Measurements from ENCODE around the gene RSF1. TPM values are rescaled to one million over a fixed set of nuclear protein-coding genes. Genes with fewer than 3 reads are reported as not detected.

RSF1 gene
- total RNA-seq, 2 donors from 2014 or later, result 80.8 to 87.1 TPM

DNA sequence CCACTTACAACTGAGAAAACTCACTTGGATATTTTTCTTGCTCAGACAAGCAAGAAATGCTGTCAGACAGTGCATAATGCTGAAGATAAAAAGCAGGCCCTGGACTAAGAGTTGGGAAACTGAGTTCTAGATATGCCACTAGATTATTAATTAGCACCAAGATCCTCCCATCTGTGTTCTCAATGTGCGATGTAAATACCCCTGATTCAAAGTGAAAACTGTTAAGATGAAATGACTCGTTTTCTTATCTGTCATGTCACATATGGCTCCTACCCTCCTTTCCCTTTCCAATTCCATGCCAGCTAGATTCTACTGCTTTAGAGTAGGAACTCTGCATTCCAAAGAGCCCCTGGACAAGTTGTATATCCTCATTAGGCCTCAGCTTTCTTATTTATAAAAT, 94.0 kb downstream of the RSF1 start:
- Mint-ChIP-seq H3K27me3 (no peaks in the 10 kb centered on the region), H3K36me3 (ENCODE audit: low read depth) (peaks cover 6% of the 10 kb centered on the region), H3K4me1 (peaks cover 12% of the 10 kb centered on the region), H3K27ac (peak overlapping the region; percentile 21), H3K4me3 (no peak overlapping the region)
- ATAC-seq (no peak), DNase-seq (no peak)
- no peaks in the 10 kb centered on the region for H3K9me3 ChIP-seq (ENCODE audit: control insufficient read depth, low read length, poor library complexity, severe bottlenecking)

DNA sequence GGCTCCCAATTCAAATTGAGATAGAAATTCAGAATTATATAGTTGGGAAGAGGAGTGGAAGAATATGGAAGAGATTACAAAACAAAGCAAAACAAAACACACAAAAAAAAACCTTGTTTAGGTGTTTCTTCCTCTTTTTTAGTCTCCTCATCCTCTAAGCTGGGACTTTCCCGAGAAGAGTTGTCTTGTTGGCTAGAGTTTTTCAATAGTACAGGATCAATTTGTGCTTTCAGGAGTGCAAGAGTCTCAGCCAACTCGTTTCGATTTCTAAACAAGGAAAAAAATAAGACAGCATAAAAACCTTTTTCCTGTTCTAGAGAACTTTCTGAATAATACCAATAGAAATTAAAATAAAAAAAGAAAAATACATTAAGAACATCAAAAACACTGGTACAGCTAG, 95.1 kb downstream of the RSF1 start:
- no peaks in the 10 kb centered on the region for H3K9me3 ChIP-seq (ENCODE audit: control insufficient read depth, low read length, poor library complexity, severe bottlenecking)
- DNase-seq, result no peak
- Mint-ChIP-seq H3K36me3 (ENCODE audit: low read depth) (peaks cover 8% of the 10 kb centered on the region), H3K4me1 (peaks cover 12% of the 10 kb centered on the region), H3K27ac (no peak overlapping the region), H3K27me3 (no peaks in the 10 kb centered on the region), H3K4me3 (no peak overlapping the region)
- ATAC-seq, result no peak

DNA sequence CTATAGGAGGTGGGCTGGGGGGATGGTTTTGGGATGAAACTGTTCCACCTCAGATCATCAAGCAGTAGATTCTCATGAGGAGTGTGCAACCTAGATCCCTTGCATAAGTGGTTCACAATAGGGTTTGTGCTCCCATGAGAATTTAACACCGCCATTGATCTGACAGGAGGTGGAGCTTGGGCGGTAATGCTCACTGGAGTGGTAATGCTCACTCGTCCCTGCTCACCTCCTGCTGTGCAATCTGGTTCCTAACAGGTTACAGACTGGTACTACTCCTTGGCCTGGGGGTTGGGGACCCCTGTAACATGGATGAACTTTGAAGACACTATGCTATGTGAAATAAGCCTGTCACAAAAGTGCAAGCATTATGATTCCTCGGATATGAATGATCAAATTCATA, 95.9 kb downstream of the RSF1 start:
- Mint-ChIP-seq H3K27ac (no peak overlapping the region), H3K27me3 (no peaks in the 10 kb centered on the region), H3K4me1 (peaks cover 12% of the 10 kb centered on the region), H3K4me3 (no peak overlapping the region), H3K36me3 (ENCODE audit: low read depth) (peaks cover 8% of the 10 kb centered on the region)
- DNase-seq (no peak), ATAC-seq (no peak)
- H3K9me3 ChIP-seq (ENCODE audit: control insufficient read depth, low read length, poor library complexity, severe bottlenecking), result no peaks in the 10 kb centered on the region

DNA sequence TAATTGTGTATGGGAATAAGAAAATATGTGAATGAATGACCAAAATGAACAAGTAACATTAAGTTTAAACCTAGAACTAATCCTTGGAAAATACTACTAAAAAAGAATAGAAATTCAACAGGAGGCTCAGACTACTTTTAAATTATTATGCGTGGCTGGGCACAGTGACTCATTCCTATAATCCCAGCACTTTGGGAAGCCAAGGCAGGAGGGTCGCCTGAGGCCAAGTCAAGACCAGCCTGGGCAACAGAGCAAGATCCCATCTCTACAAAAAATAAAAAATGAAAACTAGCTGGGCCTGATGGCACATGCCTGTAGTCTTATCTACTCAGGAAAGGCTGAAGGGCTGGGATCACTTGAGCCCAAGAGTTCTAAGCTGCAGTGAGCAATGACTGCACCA, 97.5 kb downstream of the RSF1 start:
- H3K4me3 Mint-ChIP-seq, result no peak overlapping the region
- H3K27me3 Mint-ChIP-seq, result no peaks in the 10 kb centered on the region
- peaks cover 10% of the 10 kb centered on the region for H3K4me1 Mint-ChIP-seq
- H3K27ac Mint-ChIP-seq, result no peak overlapping the region
- no peaks in the 10 kb centered on the region for H3K9me3 ChIP-seq (ENCODE audit: control insufficient read depth, low read length, poor library complexity, severe bottlenecking)
- DNase-seq (no peak), ATAC-seq (no peak)
- peaks cover 11% of the 10 kb centered on the region for H3K36me3 Mint-ChIP-seq (ENCODE audit: low read depth)

DNA sequence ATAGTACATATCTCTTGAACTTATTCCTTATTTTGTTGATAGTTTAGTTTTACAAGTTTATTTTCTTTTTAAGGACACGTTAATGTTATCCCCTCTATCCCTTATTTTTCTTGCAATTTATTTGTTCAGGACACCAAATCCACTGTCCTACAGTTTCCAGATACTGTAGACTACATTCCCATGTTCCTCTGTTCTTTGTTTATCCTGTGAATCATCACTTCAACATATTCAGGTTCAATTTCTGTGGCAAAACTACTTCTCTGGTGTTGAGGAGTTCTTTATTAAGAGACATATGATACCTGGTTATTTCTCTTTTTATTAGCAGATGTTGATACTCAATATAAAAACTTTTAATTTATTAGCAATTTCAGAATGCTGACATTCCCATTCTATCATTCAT, 110.2 kb downstream of the RSF1 start:
- ATAC-seq (no peak), DNase-seq (no peak)
- Mint-ChIP-seq H3K36me3 (ENCODE audit: low read depth) (peaks cover 4% of the 10 kb centered on the region), H3K4me3 (no peak overlapping the region), H3K27me3 (no peaks in the 10 kb centered on the region), H3K27ac (no peak overlapping the region), H3K4me1 (peaks cover 21% of the 10 kb centered on the region)
- no peaks in the 10 kb centered on the region for H3K9me3 ChIP-seq (ENCODE audit: control insufficient read depth, low read length, poor library complexity, severe bottlenecking)

DNA sequence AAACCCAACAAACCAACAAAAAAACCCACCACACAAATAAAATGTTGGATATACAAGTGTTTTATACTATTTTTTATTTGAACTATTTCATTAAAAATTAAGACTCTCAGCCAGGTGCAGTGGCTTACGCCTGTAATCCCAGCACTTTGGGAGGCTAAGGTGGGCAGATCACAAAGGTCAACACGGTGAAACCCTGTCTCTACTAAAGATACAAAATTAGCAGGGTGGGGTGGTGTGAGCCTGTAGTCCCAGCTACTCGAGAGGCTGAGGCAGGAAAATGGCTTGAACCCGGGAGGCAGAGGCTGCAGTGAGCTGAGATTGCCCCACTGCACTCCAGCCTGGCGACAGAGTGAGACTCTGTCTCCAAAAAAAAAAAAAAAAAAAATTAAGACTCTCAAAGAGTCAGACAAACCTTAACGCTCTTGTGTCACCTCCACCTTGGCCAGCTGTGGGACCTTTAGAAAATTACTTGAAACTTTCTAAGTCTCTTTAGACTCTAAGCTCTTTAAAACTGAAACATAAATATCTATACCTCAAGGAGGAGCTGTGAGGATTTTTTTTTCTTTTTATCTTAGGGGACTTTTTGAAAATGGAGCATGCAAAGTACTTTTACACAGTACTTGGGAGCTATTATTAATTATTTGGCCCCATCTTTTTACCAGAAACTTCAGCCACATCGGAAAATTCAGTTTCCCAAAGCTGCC, 114.5 kb downstream of the RSF1 start:
- DNase-seq, result no peak
- no peak for ATAC-seq
- no peak overlapping the region for H3K4me3 Mint-ChIP-seq

DNA sequence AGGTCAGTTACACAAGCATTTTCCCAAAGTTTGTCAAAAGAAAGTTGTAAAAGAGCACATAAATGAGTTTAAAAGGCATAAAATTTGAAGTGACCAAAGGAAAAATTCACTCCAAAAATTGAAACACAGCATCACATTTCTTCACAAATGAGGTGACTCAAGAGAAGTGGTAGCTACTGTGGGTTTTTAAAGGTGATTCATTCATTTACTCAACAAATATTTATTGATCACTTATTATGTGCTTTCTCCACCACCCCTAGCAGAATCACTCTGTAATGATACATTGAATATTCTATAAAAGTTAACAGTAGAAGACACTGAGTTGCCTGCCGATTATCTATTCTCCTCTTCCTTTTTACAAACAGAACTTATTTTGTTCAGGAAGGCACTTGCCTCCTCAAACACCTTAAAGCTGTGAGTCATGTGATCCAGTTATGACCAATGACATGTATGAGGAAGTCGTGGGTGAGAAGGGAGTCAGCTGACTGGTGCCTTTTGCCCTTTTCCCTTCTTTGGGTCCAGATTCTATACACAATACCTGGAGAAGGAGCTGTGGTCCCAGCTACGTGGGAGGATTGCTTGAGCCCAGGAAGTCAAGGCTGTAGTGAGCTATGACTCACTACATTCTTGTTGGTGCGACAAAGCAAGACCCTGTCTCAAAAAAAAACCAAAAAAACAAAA, 115.2 kb downstream of the RSF1 start:
- DNase-seq (no peak), ATAC-seq (no peak)
- no peak overlapping the region for H3K4me3 Mint-ChIP-seq
- peaks cover 12% of the 10 kb centered on the region for H3K36me3 Mint-ChIP-seq (ENCODE audit: low read depth)
- peaks cover 12% of the 10 kb centered on the region for H3K4me1 Mint-ChIP-seq
- H3K27me3 Mint-ChIP-seq, result no peaks in the 10 kb centered on the region
- H3K9me3 ChIP-seq (ENCODE audit: control insufficient read depth, low read length, poor library complexity, severe bottlenecking), result no peaks in the 10 kb centered on the region
- H3K27ac Mint-ChIP-seq, result no peak overlapping the region

More for the DNA sequence above, 114.5 kb downstream of the RSF1 start:
- H3K27ac Mint-ChIP-seq, result peak overlapping the region; percentile 16
- H3K27me3 Mint-ChIP-seq, result no peaks in the 10 kb centered on the region
- H3K4me1 Mint-ChIP-seq, result peaks cover 13% of the 10 kb centered on the region
- H3K9me3 ChIP-seq (ENCODE audit: control insufficient read depth, low read length, poor library complexity, severe bottlenecking), result no peaks in the 10 kb centered on the region
- peaks cover 10% of the 10 kb centered on the region for H3K36me3 Mint-ChIP-seq (ENCODE audit: low read depth)

DNA sequence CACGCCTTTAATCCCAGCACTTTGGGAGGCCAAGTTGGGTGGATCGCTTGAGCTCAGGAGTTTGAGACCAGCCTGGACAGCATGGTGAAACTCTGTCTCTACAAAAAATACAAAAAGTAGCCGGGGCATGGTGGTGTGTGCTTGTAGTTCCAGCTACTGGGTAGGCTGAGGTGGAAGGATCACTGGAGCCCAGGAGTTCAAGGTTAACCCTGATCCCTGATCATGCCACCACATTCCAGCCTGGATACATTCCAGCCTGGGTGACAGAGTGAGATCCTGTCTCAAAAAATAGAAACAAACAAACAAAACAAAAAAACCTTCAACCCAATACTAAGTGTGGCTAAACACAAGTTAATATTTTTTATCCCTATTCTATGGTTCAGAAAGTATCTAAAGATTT, 116.5 kb downstream of the RSF1 start:
- Mint-ChIP-seq H3K4me3 (no peak overlapping the region), H3K27ac (no peak overlapping the region), H3K4me1 (peaks cover 10% of the 10 kb centered on the region), H3K36me3 (ENCODE audit: low read depth) (peaks cover 12% of the 10 kb centered on the region), H3K27me3 (no peaks in the 10 kb centered on the region)
- no peak for DNase-seq
- H3K9me3 ChIP-seq (ENCODE audit: control insufficient read depth, low read length, poor library complexity, severe bottlenecking), result no peaks in the 10 kb centered on the region
- ATAC-seq, result no peak

DNA sequence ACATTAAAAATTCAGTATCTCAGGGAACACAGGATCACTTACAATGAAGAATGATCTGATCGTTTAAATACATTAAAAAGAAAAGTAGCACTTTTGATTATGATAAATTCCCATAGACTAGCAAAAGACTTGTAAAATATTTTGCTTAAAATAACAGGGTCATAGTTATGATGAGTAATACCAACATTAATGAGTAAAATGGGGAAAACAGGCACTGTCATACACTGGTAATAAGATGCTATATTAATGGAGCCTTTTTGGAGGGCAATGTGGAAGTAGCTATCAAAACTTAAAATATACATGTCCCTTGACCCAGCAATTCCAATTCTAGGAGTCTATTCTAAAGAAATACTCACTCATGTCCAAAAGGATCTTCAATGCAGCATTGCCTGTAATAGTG, 121.1 kb downstream of the RSF1 start:
- Mint-ChIP-seq H3K27ac (no peak overlapping the region), H3K27me3 (no peaks in the 10 kb centered on the region), H3K36me3 (ENCODE audit: low read depth) (peaks cover 12% of the 10 kb centered on the region), H3K4me1 (peaks cover 3% of the 10 kb centered on the region), H3K4me3 (no peak overlapping the region)
- H3K9me3 ChIP-seq (ENCODE audit: control insufficient read depth, low read length, poor library complexity, severe bottlenecking), result no peaks in the 10 kb centered on the region
- DNase-seq (no peak), ATAC-seq (no peak)

DNA sequence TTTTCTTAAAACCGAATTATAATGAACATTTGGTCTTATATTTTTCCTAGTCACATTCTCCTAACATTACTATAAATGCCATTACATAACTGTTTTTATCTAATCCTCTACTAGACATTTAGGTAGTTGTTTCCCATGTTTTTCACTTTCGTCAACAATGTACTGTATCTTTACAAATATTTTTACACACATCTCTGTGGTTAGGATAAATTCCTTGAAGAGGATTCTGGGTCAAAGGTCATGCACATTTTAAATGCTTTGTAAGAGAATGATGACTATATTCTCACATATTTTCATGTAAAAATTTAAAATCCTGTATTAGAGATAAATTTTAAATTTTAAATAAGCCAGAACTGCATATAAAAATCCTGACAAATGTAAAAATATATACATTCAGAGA, 121.6 kb downstream of the RSF1 start:
- Mint-ChIP-seq H3K4me3 (no peak overlapping the region), H3K27me3 (no peaks in the 10 kb centered on the region), H3K27ac (no peak overlapping the region), H3K4me1 (peaks cover 3% of the 10 kb centered on the region), H3K36me3 (ENCODE audit: low read depth) (peaks cover 12% of the 10 kb centered on the region)
- no peaks in the 10 kb centered on the region for H3K9me3 ChIP-seq (ENCODE audit: control insufficient read depth, low read length, poor library complexity, severe bottlenecking)
- ATAC-seq (no peak), DNase-seq (no peak)

DNA sequence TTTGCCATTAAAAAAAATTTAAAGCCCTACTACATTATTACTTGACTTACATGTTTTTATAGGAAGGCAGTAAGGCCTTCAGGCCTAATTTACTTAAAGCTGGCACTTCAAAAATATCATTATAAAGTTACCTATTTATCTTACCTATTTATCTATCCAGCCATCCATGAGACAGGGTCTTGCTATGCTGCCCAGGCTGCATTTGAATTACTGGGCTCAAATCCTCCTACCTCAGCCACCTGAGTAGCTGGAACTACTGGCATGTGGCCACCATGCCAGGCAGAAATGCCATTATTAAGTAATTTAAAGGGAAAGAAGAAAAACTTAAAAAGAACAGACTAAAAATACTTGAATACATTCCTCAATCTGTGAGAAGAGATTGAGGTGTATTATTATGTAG, 122.7 kb downstream of the RSF1 start:
- H3K9me3 ChIP-seq (ENCODE audit: control insufficient read depth, low read length, poor library complexity, severe bottlenecking), result no peaks in the 10 kb centered on the region
- Mint-ChIP-seq H3K27ac (no peak overlapping the region), H3K36me3 (ENCODE audit: low read depth) (peaks cover 11% of the 10 kb centered on the region), H3K4me3 (no peak overlapping the region), H3K4me1 (peaks cover 3% of the 10 kb centered on the region), H3K27me3 (no peaks in the 10 kb centered on the region)
- no peak for ATAC-seq
- no peak for DNase-seq

DNA sequence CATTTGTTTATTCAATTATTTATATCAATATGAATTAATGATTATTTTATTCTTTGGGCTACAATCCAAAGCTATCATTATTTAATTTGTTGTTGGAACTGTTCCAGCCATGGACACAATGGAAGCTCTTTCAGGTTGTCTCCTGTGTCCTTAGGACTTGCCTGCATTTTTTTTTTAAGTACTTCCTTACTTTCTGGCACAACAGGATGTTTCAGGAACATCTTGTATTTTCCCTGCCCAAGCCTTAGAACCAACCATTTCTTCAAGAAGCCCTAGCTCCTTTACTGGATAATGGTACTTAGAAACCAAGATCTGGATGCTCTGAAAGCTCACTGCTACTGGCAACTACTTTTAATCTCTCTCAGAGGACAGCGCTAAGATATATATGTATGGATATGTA, 125.1 kb downstream of the RSF1 start:
- Mint-ChIP-seq H3K4me1 (no peaks in the 10 kb centered on the region), H3K4me3 (no peak overlapping the region), H3K36me3 (ENCODE audit: low read depth) (no peaks in the 10 kb centered on the region), H3K27ac (no peak overlapping the region), H3K27me3 (no peaks in the 10 kb centered on the region)
- ATAC-seq (no peak), DNase-seq (no peak)
- H3K9me3 ChIP-seq (ENCODE audit: control insufficient read depth, low read length, poor library complexity, severe bottlenecking), result no peaks in the 10 kb centered on the region

DNA sequence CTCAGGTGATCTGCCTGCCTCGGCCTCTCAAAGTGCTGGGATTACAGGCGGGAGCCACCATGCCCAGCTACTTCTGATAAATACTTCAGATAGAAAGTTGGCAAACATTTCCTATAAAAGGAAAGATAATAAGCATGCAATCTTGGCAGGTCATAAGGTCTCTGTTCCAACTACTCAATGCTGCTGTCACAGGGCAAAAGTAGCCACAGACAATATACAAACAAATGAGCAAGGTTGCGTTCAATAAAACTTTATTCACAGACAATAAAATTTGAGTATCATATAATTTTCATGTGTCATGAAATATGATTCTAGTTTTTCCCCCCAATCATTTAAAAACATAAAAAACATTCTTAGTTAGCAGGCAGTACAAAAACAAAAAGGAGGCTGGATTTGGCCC, 129.9 kb downstream of the RSF1 start:
- Mint-ChIP-seq H3K36me3 (ENCODE audit: low read depth) (no peaks in the 10 kb centered on the region), H3K4me3 (no peak overlapping the region), H3K4me1 (peaks cover 4% of the 10 kb centered on the region), H3K27ac (no peak overlapping the region), H3K27me3 (no peaks in the 10 kb centered on the region)
- ATAC-seq (no peak), DNase-seq (no peak)
- no peaks in the 10 kb centered on the region for H3K9me3 ChIP-seq (ENCODE audit: control insufficient read depth, low read length, poor library complexity, severe bottlenecking)

DNA sequence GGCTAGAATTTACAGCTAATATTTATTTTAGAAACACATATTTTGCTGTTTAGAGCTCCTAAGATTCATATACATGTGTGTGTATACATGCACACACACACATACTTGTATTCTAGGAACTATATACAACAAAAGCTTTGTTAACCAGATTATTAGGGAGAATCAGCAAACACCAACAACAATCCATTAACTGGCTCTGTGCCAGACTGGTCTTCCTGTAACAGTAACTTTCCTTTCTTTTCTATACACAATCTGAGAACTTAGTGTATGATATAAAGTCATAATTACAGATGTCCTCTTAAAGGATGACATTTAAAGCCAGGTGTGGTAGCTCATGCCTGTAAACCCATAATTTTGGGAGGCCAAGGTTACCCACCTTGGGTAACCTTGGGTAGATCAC, 133.4 kb downstream of the RSF1 start:
- ATAC-seq (no peak), DNase-seq (no peak)
- no peaks in the 10 kb centered on the region for H3K9me3 ChIP-seq (ENCODE audit: control insufficient read depth, low read length, poor library complexity, severe bottlenecking)
- no peak overlapping the region for H3K4me3 Mint-ChIP-seq
- H3K36me3 Mint-ChIP-seq (ENCODE audit: low read depth), result peaks cover 3% of the 10 kb centered on the region
- peak overlapping the region; percentile 77 for H3K27ac Mint-ChIP-seq
- H3K4me1 Mint-ChIP-seq, result peaks cover 6% of the 10 kb centered on the region
- H3K27me3 Mint-ChIP-seq, result no peaks in the 10 kb centered on the region
